Gastrocnemius medialis (tissue), 4 donors: ENCODE measurements around the gene GAB2. TPM values are rescaled to one million over a fixed set of nuclear protein-coding genes. Genes with fewer than 3 reads are reported as not detected.

Source experiments
- ATAC-seq, 2 donors: fragments of 150-250 bp; one replicate each; pipeline ENCODE4 v1.9.1; 2016
- DNase-seq, 2 donors: peaks; one replicate each; pipeline ENCODE4 v3.0.0-alpha.2; 2019
- H3K27ac ChIP-seq, 4 donors: fragments of 200-600 bp; sonication (generic); 1 replicate in 1 of 4; 2 replicates in 3 of 4; pipeline ENCODE4 v1.5.1; 2016 to 2018; ENCODE audit warnings: mild to moderate bottlenecking in 2 of 4, moderate library complexity in 1 of 4
- H3K27me3 ChIP-seq, 3 donors: fragments of 200-600 bp; sonication (generic) in 2 of 3; 1 replicate in 1 of 3; 2 replicates in 2 of 3; pipeline versions ENCODE4 v1.5.1 to v1.6.0; 2016 to 2019; ENCODE audit warnings: mild to moderate bottlenecking in 1 of 3, moderate library complexity in 1 of 3
- H3K36me3 ChIP-seq, 2 donors: fragments of 200-600 bp; sonication (generic) in 1 of 2; one replicate each; pipeline ENCODE4 v1.5.1; 2017 to 2018
- H3K4me1 ChIP-seq, 2 donors: fragments of 200-600 bp; sonication (generic) in 1 of 2; one replicate each; pipeline ENCODE4 v1.5.1; 2016 to 2017; ENCODE audit warnings: mild to moderate bottlenecking in 2 of 2
- H3K4me3 ChIP-seq, 4 donors: fragments of 200-600 bp; sonication (generic) in 3 of 4; 1 replicate in 1 of 4; 2 replicates in 3 of 4; pipeline ENCODE4 v1.5.1; 2016 to 2019; ENCODE audit warnings: mild to moderate bottlenecking in 2 of 4
- H3K9me3 ChIP-seq, 3 donors: fragments of 200-600 bp; sonication (generic) in 2 of 3; 1 replicate in 1 of 3; 2 replicates in 2 of 3; pipeline ENCODE4 v1.5.1; 2016 to 2019
- CTCF ChIP-seq, 5 experiments: fragments of 450-650 bp in 3 of 5; fragments of 200-600 bp in 2 of 5; sonication (generic) in 2 of 5; IDR thresholded peaks in 4 of 5; conservative IDR thresholded peaks in 1 of 5; 1 replicate in 4 of 5; 2 replicates in 1 of 5; pipeline ENCODE4 v1.5.1; 2016 to 2019; ENCODE audit warnings: antibody characterized with exemption in 5 of 5, mild to moderate bottlenecking in 3 of 5, moderate library complexity in 3 of 5
- POLR2A ChIP-seq, 2 donors: fragments of 450-650 bp; IDR thresholded peaks; one replicate each; pipeline ENCODE4 v1.6.1; 2017; ENCODE audit warnings: antibody characterized with exemption in 2 of 2, mild to moderate bottlenecking in 2 of 2, moderate library complexity in 2 of 2
- in situ Hi-C, 4 donors: fragments of 200-750 bp; cut with MboI; loops; one replicate each; pipeline versions ENCODE4 v1.15.0 to v1.8.0; 2017; ENCODE audit warnings: low sequenced_read_pairs in 4 of 4
- intact Hi-C: fragments of 100-400 bp; cut with DNase I; formaldehyde crosslinking; loops from one replicate; pipeline ENCODE4 v1.15.1; 2023; ENCODE audit warnings: low total_unique reads
- total RNA-seq, 4 donors: library from RNA; depleted of rRNA; stranded (reverse); fragments of >200 nt; gene quantifications; one replicate each; pipeline versions ENCODE4 v1.1.0 to v1.2.3, GENCODE V29; 2016

GAB2 gene
- total RNA-seq, 4 donors from 2014 or later = 4.9 to 68.0 (median 25.8) TPM

- intact Hi-C loops (no loop called here), in situ Hi-C loops (no loop called here)
- Histone ChIP-seq H3K36me3 (no peaks in the 10 kb centered on the region), H3K27ac (peak overlapping the region in 1 of 4 donors; percentile 79), H3K4me3 (no peak overlapping the region), H3K4me1 (peaks cover 11% of the 10 kb centered on the region in 2 donors), H3K9me3 (no peaks in the 10 kb centered on the region), H3K27me3 (no peaks in the 10 kb centered on the region)
- DNase-seq (no peak), ATAC-seq (no peak)
- TF ChIP-seq CTCF (IDR thresholded peaks at IDR 0.05 in 4 of 5, conservative IDR thresholded peaks at IDR 0.05 in 1 of 5) (no peak), POLR2A (IDR thresholded peaks at IDR 0.05) (no peak)
Observed at GRCh38 chr11:78293536-78293935, 124.1 kb downstream of the GAB2 start.

GRCh38 chr11:78292109-78292803, 125.4 kb downstream of the GAB2 start:
- TF ChIP-seq CTCF (IDR thresholded peaks at IDR 0.05 in 4 of 5, conservative IDR thresholded peaks at IDR 0.05 in 1 of 5) = no peak
- peak in 1 of 2 donors; percentile 26 for TF ChIP-seq POLR2A (IDR thresholded peaks at IDR 0.05)
- no peaks in the 10 kb centered on the region for H3K36me3 ChIP-seq
- intact Hi-C loops = no loop called here
- no peak for DNase-seq
- no peaks in the 10 kb centered on the region for H3K9me3 ChIP-seq
- H3K27me3 ChIP-seq = no peaks in the 10 kb centered on the region
- no peak overlapping the region for H3K4me3 ChIP-seq
- peaks cover 10 to 11% of the 10 kb centered on the region in 2 donors for H3K4me1 ChIP-seq
- peak in 1 of 2 donors; percentile 48 for ATAC-seq
- peak overlapping the region in 3 of 4 donors; percentile 12 to 79 (median 35) for H3K27ac ChIP-seq
- in situ Hi-C loops = no loop called here

DNA sequence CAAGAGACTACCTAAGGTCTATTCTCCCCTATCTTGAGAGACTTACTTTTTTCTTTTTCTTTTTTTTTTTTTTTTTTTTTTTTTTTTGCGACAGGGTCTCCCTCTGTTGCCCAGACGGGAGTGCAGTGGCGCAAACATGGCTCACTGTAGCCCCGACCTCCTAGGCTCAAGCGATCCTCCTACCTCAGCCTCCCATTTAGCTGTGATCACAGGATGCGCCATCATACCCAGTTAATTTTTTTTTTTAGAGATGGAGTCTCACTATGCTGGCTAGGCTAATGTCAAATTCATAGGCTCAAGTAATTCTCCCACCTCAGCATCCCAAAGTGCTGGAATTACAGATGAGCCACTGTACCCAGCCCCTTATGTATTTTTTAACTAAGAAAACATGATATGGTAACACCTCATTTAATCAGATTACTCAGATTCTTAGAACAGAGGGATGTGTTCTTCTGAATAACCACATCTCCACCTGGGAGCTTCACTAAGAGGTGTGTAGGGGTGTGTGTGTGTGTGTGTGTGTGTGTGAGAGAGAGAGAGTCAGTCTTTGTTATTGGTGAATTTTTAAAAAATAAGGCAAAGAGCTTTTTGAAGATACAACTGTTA, 126.0 kb downstream of the GAB2 start:
- TF ChIP-seq CTCF (IDR thresholded peaks at IDR 0.05 in 4 of 5, conservative IDR thresholded peaks at IDR 0.05 in 1 of 5) = no peak
- no peak for TF ChIP-seq POLR2A (IDR thresholded peaks at IDR 0.05)
- no peaks in the 10 kb centered on the region for H3K27me3 ChIP-seq
- H3K9me3 ChIP-seq = no peaks in the 10 kb centered on the region
- H3K4me3 ChIP-seq = no peak overlapping the region
- H3K4me1 ChIP-seq = peaks cover 7% of the 10 kb centered on the region in 2 donors
- no peaks in the 10 kb centered on the region for H3K36me3 ChIP-seq
- intact Hi-C loops = no loop called here
- in situ Hi-C loops = no loop called here
- H3K27ac ChIP-seq = peak overlapping the region in 2 of 4 donors; percentile 35 to 79
- ATAC-seq = no peak
- DNase-seq = no peak

GRCh38 chr11:78290293-78291176, 127.1 kb downstream of the GAB2 start:
- intact Hi-C loops = no loop called here
- H3K9me3 ChIP-seq = no peaks in the 10 kb centered on the region
- no peak overlapping the region for H3K4me3 ChIP-seq
- DNase-seq (peak; percentile 30 to 41), ATAC-seq (peak; percentile 83 to 96)
- in situ Hi-C loops = no loop called here
- H3K4me1 ChIP-seq = peaks cover 0 to 4% of the 10 kb centered on the region in 2 donors
- peak overlapping the region; percentile 44 to 79 (median 56) for H3K27ac ChIP-seq
- H3K27me3 ChIP-seq = no peaks in the 10 kb centered on the region
- TF ChIP-seq POLR2A (IDR thresholded peaks at IDR 0.05) (no peak), CTCF (IDR thresholded peaks at IDR 0.05 in 4 of 5, conservative IDR thresholded peaks at IDR 0.05 in 1 of 5) (no peak)
- H3K36me3 ChIP-seq = no peaks in the 10 kb centered on the region
